Retina (tissue), 1 donor: Measurements from ENCODE around the gene ZSCAN9.
A peak's percentile ranks its signal among the peaks of the same experiment; 100 is the strongest.

Source experiments
- DNase-seq: peaks from one replicate; pipeline ENCODE4 v3.0.0-alpha.2; 2016

Gene ZSCAN9

DNA sequence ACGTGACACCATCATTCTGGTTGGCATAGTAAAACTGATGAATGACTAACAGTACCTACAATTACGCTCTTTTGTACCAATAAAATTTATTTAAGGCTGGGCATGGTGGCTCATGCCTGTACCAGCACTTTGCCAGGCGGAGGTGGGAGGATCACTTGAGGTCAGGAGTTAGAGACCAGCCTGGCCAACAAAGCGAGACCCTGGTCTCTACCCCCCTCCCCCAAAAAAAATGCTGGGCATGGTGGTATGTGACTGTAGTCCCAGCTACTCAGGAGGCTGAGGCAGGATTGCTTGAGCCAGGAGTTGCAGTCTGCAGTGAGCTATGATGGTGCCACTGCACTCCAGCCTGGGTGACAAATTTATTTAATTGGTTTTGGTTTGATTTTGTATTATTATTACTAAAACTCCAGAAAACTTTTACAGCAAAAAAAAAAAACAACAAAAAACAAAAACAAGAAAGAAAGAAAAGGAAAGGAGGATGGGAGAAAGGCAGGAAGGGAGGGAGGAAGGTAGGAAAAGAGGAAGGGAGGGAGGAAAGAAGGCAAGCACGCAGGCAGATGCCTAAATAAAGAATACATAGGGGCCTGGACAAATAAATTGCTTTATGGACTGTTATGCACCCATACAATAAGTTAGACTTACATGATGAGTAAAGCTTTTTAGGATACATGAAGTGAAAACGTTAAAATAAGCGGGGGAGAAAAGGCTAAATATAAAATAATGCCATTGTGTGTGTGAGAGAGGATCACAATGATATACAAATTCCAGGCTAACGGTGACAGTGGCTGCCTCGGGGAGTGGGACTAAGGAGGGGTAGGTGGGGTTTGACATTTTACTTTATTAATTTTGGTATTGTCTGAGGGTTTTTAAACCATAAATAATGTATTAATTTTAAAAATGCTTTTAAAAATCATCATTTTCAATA, 682 bp upstream of the ZSCAN9 start:
- DNase-seq = peak; percentile 44

GRCh38 chr6:28226460-28226859, 1.4 kb downstream of the ZSCAN9 start:
- DNase-seq = no peak

GRCh38 chr6:28232785-28233184, 7.7 kb downstream of the ZSCAN9 start:
- no peak for DNase-seq

DNA sequence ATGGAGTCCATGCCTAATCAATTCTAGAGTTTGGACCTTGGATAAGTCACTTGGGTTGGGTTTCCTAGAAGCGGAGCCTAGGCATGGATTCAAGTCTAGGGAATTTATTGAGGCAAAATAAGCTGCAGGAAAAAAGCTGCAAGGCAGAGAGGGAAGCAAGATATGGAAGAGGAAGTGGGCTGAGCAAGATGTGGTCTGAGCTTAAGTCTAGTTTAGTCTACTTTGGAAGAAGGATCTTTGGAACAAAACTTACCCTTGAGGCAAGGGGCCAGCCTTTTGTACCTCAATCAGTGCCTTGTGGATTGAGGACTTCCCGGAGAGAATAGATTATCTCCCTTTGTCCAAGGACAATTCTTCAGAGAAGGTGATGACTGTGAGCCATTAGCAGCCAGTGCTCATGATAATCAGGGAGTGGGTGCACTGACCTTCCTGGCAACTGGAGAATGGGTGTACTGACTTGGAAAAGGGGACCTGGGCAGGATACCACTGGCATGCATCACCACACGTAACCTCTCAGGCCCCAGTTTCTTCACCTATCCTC, 10.9 kb downstream of the ZSCAN9 start:
- DNase-seq = no peak

DNA sequence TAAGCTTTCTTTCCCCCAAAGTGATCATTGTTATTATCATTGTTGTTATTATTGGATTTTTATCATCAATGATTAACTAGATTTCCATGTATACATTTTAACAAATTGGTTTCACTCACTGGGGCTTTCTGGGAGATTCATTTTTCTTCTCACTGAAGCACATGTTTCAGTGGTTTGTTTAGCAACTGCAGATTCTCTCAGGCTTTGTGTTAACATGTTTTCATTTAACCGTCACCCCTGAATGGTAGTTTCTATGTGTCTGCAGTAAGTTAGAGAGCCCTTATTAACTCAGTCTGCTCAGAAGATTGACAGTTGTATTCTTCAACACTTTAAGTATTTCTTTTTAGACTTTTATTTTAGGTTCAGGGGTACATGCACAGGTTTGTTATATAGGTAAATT, 14.6 kb downstream of the ZSCAN9 start:
- no peak for DNase-seq

- no peak for DNase-seq
Observed at GRCh38 chr6:28240471-28240870, 15.4 kb downstream of the ZSCAN9 start.

DNA sequence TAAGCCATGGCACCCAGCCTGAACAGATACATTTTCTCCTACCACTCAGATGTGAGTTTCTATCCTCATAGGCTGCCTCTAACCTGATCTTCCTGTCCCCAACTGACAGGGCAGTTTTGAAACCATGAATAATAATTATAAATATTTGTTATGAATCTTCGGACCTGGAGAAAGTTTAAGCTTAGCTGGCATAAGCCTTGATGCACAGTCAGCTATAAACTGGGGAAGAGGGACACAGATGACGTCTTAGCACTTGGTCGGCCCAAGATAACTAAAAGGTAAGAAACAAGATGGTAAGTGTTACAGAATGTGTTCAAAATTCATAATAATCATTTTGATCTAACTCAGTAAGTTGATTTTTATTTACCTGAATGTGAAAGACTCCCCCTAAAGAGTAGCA, 18.9 kb downstream of the ZSCAN9 start:
- no peak for DNase-seq

- DNase-seq = no peak
Observed at GRCh38 chr6:28245206-28245941, 20.3 kb downstream of the ZSCAN9 start.

DNA sequence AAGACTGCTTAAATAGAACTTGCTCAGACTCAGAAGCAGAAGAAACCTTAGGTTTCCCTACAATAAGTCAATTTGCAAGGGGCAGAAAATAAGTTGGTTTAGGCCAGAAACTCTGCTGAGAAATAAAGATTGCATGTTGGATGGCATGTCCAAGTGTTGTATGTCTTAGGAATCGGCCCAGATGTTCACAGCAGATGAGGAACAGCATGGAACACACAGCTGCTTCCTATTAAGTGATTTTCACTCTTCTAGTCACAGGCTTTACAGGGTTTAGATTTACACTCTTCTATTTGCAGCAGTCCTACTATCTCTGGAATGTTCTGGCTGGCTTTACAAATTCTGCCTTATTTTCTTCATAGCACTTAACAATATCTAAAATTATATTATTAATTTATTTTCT, 23.8 kb downstream of the ZSCAN9 start:
- no peak for DNase-seq

DNA sequence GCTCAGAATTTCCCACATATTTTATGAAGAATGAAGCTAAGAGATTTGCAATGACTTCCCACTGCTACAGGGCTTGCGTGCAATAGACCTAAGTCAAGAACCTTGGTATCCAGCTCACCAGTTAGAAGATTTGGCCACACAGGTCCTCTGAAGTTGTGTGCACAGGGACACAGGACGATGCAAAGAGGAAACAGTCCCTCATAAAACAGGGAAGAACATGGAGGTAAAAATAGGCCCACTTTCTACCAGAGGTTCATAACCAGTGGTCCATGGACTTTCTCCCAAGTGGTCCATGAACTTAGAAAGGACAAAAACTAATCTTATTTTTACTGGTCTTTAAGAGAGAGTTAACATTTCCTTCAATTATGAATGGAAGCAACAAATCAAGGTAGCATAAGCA, 25.7 kb downstream of the ZSCAN9 start:
- DNase-seq = no peak

DNA sequence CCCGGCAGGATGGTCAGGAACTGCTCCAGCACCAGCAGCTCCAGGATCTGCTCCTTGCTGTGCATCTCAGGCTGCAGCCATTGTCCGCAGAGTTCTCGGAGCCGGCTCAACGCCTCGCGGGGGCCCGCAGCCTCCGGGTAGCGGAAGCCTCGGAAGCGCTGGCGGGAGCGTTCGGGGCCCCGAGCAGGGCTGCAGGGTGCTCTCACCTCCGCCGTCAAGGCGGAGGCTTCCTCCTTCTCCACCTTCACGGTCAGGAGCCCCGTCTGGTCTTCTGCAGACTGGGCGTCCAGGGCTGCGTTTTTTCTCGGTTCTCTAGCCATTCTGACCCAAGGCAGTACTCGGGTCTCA, 26.6 kb downstream of the ZSCAN9 start:
- no peak for DNase-seq

- peak; percentile 95 for DNase-seq
Observed at GRCh38 chr6:28252009-28252975, 27.2 kb downstream of the ZSCAN9 start, which contains the start of gene ZKSCAN4. Gene ZKSCAN4, minus strand, starts transcription at chr6:28252269. Its CDS starts 289 bp downstream, at chr6:28251980.

DNA sequence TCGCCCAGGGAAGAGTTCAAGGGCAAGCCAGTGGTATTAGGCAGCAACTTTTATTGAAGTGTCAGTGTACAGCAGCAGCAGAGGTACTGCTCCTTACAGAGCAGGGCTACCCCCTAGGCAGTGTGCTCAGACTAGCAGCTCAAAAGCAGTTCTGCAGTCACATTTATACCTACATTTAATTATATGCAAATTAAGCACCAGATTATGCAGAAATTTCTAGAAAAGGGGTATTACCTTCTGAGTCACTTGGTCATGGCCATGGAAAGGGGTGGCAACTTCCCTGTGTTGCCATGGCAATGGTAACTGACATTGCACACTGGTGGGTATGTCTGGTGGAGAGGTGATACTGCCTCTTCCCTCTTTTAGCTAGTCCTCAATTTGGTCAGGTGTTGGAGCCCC, 29.0 kb downstream of the ZSCAN9 start:
- no peak for DNase-seq

DNA sequence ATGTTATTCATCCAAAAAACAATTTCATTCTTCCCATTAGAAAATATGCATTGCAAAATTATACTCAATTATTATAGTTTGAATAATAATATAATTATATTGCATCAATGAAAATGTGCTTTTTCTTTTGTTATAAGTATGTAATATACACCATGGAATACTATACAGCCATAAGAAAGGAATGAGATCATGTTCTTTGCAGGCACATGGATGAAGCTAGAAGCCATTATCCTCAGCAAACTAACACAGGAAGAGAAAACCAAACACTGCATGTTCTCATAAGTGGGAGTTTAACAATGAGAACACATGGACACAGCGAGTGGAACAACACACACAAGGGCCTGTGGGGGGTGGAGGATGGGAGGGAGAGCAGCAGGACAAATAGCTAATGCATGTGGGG, 32.0 kb downstream of the ZSCAN9 start:
- DNase-seq = no peak

GRCh38 chr6:28258877-28259777, 34.1 kb downstream of the ZSCAN9 start, which contains the start of gene NKAPL:
Gene NKAPL, plus strand, starts transcription at chr6:28259297. Its CDS starts 75 bp downstream, at chr6:28259372.
- peak; percentile 75 for DNase-seq

- DNase-seq = no peak
Observed at GRCh38 chr6:28263922-28264321, 38.8 kb downstream of the ZSCAN9 start.

GRCh38 chr6:28264834-28265401, 39.8 kb downstream of the ZSCAN9 start:
- DNase-seq = no peak

DNA sequence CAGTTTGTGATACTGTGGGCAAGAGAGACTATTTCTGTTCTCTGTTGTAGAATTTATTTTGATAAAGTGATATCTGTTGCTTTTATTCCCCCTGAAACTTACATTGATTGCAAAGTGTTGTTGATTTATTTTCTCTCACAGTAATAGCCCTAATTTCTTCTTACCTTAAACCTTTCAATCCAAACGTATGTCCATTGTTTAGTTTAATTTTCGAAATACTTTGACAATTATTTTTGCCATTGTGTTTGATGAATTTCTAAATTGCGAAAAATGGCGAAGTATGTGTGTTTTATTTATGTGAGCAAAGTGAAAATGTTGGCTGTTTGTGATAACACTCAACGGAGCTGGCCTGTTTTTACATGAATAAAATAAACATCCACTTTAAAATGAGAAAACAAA, 41.5 kb downstream of the ZSCAN9 start:
- DNase-seq = no peak

DNA sequence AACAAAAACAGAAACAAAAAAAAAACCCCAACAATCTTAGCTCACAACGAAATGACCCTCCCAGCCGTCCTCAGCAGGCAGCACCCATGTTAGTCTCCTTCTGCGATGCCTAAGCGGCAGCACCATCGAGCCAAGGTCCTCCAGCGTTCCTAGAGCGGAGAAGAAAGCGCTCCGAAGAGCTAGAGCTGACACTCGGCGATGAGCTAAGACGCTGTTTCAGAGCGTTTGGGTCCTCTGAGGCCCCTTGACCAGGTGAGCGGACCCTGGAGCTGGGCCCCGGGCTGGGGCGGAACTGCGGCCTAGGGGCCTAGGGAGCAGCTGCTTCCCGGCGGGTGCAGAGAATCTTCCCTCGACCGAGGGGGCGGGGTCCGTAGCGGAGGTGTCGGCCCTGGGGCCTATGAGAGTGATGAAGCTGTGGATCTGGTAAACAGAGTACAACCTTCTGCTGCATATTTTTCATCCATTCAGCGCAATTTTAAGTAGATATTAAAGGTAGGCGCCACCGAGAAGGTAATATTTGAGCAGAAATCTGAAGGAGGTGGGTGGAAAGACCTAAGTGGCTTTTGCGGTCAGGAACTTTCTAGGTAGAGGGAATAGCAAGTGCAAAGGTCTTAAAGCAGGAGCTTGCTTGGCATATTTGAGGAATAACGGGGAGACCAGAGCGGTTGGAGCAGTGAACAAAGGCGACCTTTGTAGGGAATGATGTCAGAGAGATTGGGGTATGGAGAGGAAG, 42.1 kb downstream of the ZSCAN9 start, which contains the start of gene ZSCAN26:
Gene ZSCAN26, plus strand, starts transcription at position 182 of the 733 bp plus-strand sequence. CDS start 4,777 bp downstream, outside the sequence.
- peak; percentile 97 for DNase-seq

DNA sequence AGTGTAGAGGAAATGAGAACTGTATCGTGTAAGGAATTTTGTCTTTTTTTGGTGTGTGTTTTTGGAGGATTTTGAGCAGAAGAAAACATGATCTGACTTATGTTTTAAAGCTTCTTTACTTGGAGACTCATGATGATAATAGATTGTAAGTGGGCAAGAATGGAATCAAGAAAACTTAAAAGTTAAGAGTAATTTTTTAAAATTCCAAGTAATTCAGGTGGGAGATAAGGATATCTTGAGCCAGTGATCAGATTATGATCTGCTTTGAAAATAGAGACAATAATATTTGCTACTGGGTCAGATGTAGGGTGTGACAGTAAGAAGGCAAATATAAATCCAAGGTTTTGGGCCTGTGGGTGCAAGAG, 42.6 kb downstream of the ZSCAN9 start:
- no peak for DNase-seq
